ENCODE data around the gene EIF1B.

DNA sequence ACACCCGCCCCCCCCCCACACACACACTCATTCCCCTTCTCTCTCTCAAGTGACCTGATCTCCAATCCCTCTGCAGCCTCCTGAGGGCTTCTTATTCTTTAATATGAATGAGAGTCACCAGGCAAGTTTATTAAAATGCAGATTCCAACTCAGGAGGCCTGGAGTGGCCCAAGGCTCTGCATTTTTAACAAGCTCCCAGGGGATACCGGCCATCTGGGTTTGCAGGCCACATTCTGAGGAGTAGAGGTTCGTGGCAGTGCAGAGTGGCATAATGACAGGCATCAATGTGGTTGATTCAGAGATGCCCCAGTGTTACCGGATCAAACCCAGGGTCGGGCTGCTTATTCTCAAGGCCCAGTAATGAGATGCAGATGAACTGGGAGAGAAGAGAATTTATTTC, 18.9 kb downstream of the EIF1B start:
- TF ChIP-seq, protein P1, sequence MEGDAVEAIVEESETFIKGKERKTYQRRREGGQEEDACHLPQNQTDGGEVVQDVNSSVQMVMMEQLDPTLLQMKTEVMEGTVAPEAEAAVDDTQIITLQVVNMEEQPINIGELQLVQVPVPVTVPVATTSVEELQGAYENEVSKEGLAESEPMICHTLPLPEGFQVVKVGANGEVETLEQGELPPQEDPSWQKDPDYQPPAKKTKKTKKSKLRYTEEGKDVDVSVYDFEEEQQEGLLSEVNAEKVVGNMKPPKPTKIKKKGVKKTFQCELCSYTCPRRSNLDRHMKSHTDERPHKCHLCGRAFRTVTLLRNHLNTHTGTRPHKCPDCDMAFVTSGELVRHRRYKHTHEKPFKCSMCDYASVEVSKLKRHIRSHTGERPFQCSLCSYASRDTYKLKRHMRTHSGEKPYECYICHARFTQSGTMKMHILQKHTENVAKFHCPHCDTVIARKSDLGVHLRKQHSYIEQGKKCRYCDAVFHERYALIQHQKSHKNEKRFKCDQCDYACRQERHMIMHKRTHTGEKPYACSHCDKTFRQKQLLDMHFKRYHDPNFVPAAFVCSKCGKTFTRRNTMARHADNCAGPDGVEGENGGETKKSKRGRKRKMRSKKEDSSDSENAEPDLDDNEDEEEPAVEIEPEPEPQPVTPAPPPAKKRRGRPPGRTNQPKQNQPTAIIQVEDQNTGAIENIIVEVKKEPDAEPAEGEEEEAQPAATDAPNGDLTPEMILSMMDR (IDR thresholded peaks at IDR 0.05 in 4 of 5, conservative IDR thresholded peaks at IDR 0.05 in 1 of 5): no peak
- TF ChIP-seq POLR2A (IDR thresholded peaks at IDR 0.05): no peak
